Activated T-helper 1 cell treated with Interleukin-2 at 50 U/mL for 16 hours (primary cell): ENCODE results near the gene TBC1D4.

Experiments used
- DNase-seq: peaks from one replicate; pipeline ENCODE4 v3.0.0-alpha.2; 2020; ENCODE audit warnings: low read depth

TBC1D4 gene

GRCh38 chr13:75385708-75386083, 96.3 kb downstream of the TBC1D4 start:
- no peak for DNase-seq

DNA sequence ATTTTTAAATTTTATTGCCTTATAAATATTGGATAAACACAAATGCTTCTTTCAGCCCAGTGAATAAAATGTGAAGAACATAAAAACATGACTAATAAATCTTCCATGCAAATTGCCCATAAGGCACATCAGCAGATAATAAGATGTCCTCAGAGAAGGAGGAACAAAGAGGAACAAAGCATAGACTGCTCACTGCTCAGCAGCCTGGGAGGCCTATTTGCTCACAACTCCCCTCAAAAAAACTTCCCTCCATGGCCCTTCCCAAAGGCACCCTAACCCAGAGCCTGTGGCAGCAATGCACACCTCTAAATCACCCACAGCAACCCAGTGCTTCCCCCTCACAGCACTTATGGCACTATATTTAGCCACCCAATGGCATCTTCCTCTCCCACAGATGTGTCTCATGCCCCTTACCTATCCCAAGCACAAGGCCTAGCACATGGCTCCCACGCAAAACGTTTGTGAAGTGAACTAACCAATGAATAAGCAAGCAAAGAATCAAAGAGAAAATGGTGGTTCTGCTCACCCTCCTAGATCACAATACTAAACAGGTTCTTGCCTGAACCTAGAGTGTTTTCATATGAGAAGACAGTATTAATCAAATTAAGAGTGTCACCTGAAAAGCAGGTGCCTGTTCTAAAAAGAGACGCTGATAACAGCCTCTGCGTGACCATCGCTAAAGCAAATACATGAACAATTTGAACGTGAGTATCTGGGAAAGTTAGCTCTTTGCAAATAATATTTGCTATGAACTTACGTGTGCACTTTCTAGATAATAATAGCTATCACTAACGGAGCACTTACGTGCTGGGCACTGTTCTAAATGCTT, 96.9 kb downstream of the TBC1D4 start:
- DNase-seq = no peak

- DNase-seq = no peak
Observed at GRCh38 chr13:75383064-75383715, 98.8 kb downstream of the TBC1D4 start.

- no peak for DNase-seq
Observed at GRCh38 chr13:75378301-75378700, 103.7 kb downstream of the TBC1D4 start.

DNA sequence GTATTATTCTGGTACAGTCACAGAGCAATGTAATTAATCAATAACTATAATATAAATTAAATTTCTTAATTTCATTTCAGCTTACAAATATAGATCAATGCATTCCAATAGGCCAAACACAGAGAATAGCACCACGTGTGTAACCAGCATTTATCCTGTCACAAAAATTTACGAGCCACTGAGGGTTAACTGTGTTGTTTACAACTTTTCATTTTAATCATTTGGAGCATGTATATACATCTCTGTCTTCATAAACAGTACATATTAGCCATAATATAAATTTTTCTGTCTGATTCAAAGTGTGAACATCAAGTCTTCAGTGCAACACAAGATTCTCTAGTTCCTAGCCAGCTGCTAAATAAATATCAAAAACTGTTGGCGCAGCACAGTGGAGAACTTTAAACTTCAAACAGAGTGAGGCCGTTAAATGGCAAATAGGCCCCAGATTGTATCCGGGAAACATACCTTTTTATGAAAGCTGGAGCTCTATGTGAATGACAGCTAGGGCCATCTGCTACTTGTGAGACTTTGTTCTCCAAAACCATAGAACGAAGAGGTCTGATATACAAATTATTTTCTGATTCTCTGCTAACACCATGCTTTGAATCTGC, 105.1 kb downstream of the TBC1D4 start:
- no peak for DNase-seq

DNA sequence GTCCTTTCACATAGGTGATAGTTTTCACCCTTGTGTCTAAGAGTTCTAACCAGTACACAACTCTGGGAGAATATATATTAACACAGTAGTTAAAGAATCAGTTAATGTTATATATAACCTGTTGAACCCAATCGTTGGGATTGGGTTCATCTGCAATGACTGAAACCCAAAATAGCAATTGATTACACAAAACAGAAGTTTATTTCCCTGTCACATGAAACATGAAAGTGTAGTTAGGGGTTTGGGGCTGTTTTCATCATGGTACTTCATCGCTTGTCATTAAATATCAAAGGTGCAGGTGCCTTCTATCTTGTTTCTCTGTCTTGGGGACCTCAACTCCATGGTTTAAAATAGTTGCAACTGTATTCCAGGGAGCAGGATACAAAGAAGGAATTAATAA, 106.6 kb downstream of the TBC1D4 start:
- no peak for DNase-seq

GRCh38 chr13:75373988-75374387, 108.0 kb downstream of the TBC1D4 start:
- DNase-seq = no peak

DNA sequence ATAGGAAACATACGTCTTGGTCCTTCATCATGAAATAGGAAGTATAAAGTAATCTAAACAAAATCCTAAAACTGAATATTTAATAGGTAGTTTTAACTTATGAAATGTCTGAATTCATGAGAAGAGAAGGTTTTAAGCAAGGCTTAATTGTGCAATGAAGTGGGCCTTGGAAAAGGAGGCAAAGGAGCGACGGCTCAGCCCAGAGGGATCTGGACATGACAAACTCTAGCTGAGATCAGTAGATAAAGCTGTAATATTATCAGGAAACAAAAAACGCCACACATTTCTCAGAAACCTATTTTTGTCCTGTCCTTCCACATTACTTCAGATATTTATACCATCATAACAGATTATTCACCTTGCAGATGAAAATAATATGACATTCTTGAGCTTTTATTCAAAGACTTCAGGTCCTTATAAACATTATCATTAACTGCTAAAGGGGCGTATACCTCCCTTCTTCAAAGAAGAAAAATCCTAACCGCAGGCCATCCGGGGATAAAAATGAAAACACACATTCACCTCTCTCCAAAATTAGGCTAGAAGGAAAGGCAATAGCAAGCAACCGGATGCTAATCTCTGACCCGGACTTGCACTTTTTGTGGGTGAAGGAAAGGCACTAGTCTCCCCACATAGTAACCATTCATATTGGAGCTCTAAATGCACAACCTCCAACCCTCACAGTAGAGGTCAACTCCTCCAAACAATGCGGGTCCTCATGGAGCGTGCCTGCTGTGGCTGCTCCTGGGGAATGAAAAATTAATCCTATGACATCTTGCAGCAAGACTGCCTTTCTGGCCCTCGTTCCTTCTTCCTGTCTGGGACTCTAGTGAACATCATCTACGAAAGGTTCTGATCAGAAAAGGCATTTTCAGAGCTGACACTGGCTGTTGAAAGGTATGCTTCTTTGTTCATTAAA, 108.8 kb downstream of the TBC1D4 start:
- DNase-seq = no peak

GRCh38 chr13:75372517-75372916, 109.5 kb downstream of the TBC1D4 start:
- DNase-seq = no peak

GRCh38 chr13:75371203-75371602, 110.8 kb downstream of the TBC1D4 start:
- no peak for DNase-seq

GRCh38 chr13:75370774-75371173, 111.2 kb downstream of the TBC1D4 start:
- DNase-seq = no peak

GRCh38 chr13:75369981-75370380, 112.0 kb downstream of the TBC1D4 start:
- no peak for DNase-seq

- no peak for DNase-seq
Observed at GRCh38 chr13:75368167-75368566, 113.8 kb downstream of the TBC1D4 start.

- no peak for DNase-seq
Observed at GRCh38 chr13:75366380-75367280, 115.3 kb downstream of the TBC1D4 start.

DNA sequence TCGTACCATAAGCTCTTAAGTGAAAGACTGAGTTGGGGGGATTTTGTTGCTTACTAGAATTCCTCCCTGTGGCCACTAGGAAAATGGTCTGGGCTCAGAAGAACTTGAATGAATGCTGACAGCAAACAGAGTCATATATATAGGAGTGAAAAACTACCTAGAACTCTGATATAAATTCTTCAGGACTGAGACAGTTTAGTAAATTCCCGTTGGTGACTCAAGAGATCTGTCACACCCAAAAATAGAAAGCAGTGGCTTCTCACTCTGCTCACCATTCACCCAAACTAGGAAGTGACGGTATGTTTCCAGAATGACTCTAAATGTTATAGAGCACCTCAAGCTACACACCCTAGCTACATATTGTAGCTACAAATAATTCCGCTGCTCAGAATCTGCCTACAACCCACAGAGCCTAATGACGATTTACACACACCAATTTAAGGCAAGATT, 116.2 kb downstream of the TBC1D4 start:
- DNase-seq = no peak

DNA sequence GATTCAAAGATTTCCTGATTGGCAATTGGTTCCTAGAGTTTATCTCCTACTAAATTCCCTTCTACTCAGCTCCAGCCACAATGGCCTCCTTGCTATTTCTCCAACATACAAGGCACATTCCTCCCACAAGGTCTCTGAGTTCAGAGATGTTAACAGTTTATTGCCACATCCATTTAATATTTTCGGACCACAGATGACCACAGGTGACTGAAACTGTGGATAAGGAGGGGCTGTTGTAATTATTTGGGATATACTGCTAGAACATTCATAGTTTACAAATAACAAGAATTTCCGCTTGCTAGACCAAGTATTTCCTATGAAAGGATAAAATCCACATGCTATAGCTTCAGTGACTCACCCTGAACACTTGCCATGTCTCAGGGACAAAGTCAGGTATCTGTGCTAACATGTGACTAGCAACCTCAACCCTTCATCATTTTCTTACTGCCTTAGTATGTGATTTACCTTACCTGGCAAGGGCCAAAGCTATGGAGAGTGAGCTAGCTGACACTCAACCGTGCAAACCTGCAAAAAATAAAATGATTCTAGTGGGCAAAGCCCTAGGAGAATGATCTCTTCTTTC, 117.7 kb downstream of the TBC1D4 start:
- no peak for DNase-seq

DNA sequence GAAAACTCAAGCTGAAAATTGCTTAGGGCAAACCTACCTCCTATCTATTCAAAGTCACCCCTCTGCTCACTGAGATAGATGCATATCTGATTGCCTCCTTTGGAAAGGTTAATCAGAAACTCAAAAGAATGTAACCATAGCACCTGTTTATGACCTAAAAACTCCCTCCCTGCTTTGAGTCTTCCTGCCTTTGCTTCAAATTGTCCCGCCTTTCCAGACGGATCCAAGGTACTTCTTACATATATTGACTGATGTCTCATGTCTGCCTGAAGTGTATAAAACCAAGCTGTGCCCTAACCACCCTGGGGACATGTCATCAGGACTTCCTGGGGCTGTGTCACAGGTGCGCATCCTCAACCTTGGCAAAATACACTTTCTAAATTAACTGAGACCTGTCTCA, 118.6 kb downstream of the TBC1D4 start:
- DNase-seq = no peak

GRCh38 chr13:75362026-75362425, 119.9 kb downstream of the TBC1D4 start:
- no peak for DNase-seq

DNA sequence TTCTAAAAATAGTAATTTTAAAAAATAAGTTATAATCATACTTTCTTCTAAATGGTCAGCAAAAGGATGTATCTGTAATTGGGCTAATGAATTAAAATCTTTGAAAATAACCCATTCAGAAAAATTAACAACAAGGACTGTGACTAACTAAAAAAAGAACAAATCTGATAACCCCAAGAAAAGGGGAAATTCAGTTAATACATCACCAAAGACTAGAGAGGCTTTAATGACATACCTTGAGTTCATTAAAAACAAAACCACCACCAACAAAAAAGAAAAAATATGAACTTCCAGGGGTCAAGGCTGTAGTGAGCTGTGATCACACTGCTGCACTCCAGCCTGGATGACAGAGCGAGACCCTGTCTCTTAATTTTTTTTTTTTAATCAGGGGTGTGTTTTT, 121.8 kb downstream of the TBC1D4 start:
- no peak for DNase-seq

DNA sequence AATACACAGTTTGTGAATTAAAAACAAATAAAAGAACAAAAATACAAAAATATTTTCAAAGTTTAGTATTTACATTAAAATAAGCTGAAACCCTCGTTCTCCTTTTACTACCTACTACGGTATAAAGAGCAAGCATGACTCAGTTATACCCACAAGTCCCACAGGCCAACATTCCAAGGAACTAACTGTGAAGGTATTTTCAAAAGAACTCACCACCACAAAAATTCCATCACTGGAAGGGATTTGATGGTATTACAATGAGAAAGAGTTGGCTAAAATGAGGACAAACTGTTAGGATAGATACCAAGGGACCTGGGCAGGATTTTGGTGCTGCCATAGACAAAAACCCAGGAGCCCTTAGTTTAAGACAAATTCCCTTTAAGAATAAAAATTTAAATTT, 122.7 kb downstream of the TBC1D4 start:
- DNase-seq = no peak
